Measurements from ENCODE around the gene STXBP6. TPM values are rescaled to one million over a fixed set of nuclear protein-coding genes. Genes with fewer than 3 reads are reported as not detected.

The STXBP6 gene
- total and polyA plus RNA-seq, 2 of the 13 experiments (the other 11 are each of a cell fraction or from before 2014, with no cell fraction given), result 35.3 to 42.8 TPM

DNA sequence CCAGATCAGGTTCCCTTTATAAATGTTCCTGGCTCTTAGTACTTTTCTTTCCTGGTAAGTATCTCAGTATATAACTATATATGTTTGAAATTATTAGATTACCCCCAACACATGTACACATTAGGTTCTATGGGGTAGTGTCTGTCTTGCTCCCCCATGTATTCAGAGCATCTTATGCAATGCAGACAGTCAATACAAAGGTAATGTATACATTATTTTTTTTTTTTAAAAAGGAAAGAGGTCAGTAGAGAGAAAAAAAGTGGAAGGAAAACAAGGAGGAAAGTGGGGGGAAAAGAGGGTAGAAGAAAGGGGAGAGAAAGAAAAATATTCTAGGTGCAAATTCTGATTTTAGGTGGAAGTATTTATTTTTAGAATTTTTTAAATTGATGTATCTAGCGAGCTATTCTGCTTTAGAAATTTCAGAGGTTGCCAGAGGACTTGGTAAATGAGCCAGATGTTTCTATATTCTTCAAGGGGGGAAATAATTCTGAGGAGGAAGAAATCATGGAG is 157.9 kb downstream of the STXBP6 start (continued):
- TF ChIP-seq ZNF850 (CRISPR knock-in tag; conservative IDR thresholded peaks at IDR 0.05), result no peak
- TF ChIP-seq BORCS8-MEF2B (CRISPR knock-in tag; IDR thresholded peaks at IDR 0.05), result no peak
- TF ChIP-seq, protein P1, sequence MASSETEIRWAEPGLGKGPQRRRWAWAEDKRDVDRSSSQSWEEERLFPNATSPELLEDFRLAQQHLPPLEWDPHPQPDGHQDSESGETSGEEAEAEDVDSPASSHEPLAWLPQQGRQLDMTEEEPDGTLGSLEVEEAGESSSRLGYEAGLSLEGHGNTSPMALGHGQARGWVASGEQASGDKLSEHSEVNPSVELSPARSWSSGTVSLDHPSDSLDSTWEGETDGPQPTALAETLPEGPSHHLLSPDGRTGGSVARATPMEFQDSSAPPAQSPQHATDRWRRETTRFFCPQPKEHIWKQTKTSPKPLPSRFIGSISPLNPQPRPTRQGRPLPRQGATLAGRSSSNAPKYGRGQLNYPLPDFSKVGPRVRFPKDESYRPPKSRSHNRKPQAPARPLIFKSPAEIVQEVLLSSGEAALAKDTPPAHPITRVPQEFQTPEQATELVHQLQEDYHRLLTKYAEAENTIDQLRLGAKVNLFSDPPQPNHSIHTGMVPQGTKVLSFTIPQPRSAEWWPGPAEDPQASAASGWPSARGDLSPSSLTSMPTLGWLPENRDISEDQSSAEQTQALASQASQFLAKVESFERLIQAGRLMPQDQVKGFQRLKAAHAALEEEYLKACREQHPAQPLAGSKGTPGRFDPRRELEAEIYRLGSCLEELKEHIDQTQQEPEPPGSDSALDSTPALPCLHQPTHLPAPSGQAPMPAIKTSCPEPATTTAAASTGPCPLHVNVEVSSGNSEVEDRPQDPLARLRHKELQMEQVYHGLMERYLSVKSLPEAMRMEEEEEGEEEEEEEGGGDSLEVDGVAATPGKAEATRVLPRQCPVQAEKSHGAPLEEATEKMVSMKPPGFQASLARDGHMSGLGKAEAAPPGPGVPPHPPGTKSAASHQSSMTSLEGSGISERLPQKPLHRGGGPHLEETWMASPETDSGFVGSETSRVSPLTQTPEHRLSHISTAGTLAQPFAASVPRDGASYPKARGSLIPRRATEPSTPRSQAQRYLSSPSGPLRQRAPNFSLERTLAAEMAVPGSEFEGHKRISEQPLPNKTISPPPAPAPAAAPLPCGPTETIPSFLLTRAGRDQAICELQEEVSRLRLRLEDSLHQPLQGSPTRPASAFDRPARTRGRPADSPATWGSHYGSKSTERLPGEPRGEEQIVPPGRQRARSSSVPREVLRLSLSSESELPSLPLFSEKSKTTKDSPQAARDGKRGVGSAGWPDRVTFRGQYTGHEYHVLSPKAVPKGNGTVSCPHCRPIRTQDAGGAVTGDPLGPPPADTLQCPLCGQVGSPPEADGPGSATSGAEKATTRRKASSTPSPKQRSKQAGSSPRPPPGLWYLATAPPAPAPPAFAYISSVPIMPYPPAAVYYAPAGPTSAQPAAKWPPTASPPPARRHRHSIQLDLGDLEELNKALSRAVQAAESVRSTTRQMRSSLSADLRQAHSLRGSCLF (CRISPR knock-in tag; IDR thresholded peaks at IDR 0.05; ENCODE audit: borderline replicate concordance), result no peak
- no peak for TF ChIP-seq ZNF234 (CRISPR knock-in tag; conservative IDR thresholded peaks at IDR 0.05)
- TF ChIP-seq, protein P2, sequence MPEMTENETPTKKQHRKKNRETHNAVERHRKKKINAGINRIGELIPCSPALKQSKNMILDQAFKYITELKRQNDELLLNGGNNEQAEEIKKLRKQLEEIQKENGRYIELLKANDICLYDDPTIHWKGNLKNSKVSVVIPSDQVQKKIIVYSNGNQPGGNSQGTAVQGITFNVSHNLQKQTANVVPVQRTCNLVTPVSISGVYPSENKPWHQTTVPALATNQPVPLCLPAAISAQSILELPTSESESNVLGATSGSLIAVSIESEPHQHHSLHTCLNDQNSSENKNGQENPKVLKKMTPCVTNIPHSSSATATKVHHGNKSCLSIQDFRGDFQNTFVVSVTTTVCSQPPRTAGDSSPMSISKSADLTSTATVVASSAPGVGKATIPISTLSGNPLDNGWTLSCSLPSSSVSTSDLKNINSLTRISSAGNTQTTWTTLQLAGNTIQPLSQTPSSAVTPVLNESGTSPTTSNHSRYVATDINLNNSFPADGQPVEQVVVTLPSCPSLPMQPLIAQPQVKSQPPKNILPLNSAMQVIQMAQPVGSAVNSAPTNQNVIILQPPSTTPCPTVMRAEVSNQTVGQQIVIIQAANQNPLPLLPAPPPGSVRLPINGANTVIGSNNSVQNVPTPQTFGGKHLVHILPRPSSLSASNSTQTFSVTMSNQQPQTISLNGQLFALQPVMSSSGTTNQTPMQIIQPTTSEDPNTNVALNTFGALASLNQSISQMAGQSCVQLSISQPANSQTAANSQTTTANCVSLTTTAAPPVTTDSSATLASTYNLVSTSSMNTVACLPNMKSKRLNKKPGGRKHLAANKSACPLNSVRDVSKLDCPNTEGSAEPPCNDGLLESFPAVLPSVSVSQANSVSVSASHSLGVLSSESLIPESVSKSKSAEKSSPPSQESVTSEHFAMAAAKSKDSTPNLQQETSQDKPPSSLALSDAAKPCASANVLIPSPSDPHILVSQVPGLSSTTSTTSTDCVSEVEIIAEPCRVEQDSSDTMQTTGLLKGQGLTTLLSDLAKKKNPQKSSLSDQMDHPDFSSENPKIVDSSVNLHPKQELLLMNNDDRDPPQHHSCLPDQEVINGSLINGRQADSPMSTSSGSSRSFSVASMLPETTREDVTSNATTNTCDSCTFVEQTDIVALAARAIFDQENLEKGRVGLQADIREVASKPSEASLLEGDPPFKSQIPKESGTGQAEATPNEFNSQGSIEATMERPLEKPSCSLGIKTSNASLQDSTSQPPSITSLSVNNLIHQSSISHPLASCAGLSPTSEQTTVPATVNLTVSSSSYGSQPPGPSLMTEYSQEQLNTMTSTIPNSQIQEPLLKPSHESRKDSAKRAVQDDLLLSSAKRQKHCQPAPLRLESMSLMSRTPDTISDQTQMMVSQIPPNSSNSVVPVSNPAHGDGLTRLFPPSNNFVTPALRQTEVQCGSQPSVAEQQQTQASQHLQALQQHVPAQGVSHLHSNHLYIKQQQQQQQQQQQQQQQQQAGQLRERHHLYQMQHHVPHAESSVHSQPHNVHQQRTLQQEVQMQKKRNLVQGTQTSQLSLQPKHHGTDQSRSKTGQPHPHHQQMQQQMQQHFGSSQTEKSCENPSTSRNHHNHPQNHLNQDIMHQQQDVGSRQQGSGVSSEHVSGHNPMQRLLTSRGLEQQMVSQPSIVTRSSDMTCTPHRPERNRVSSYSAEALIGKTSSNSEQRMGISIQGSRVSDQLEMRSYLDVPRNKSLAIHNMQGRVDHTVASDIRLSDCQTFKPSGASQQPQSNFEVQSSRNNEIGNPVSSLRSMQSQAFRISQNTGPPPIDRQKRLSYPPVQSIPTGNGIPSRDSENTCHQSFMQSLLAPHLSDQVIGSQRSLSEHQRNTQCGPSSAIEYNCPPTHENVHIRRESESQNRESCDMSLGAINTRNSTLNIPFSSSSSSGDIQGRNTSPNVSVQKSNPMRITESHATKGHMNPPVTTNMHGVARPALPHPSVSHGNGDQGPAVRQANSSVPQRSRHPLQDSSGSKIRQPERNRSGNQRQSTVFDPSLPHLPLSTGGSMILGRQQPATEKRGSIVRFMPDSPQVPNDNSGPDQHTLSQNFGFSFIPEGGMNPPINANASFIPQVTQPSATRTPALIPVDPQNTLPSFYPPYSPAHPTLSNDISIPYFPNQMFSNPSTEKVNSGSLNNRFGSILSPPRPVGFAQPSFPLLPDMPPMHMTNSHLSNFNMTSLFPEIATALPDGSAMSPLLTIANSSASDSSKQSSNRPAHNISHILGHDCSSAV (CRISPR knock-in tag; IDR thresholded peaks at IDR 0.05; ENCODE audit: borderline replicate concordance), result no peak
- no peak for TF ChIP-seq ZNF317 (CRISPR knock-in tag; IDR thresholded peaks at IDR 0.05)
- TF ChIP-seq, protein P3, sequence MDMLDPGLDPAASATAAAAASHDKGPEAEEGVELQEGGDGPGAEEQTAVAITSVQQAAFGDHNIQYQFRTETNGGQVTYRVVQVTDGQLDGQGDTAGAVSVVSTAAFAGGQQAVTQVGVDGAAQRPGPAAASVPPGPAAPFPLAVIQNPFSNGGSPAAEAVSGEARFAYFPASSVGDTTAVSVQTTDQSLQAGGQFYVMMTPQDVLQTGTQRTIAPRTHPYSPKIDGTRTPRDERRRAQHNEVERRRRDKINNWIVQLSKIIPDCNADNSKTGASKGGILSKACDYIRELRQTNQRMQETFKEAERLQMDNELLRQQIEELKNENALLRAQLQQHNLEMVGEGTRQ (IDR thresholded peaks at IDR 0.05; ENCODE audit: low read depth, low read length), result no peak
- TF ChIP-seq, protein P3 (CRISPR knock-in tag; IDR thresholded peaks at IDR 0.05; ENCODE audit: borderline replicate concordance), result no peak
- TF ChIP-seq ZNF563 (CRISPR knock-in tag; IDR thresholded peaks at IDR 0.05), result no peak
- peak; percentile 68 for TF ChIP-seq HNF4G (IDR thresholded peaks at IDR 0.05; ENCODE audit: borderline replicate concordance, low read depth, low read length)
- TF ChIP-seq HNF4G (CRISPR knock-in tag; IDR thresholded peaks at IDR 0.05; ENCODE audit: borderline replicate concordance, low read depth), result no peak
- no peak for TF ChIP-seq ATF7 (IDR thresholded peaks at IDR 0.05)
- TF ChIP-seq ATF7 (CRISPR knock-in tag; IDR thresholded peaks at IDR 0.05), result no peak
- TF ChIP-seq FOXC1 (CRISPR knock-in tag; IDR thresholded peaks at IDR 0.05; ENCODE audit: borderline replicate concordance), result no peak

Data from HepG2 (cell line).